Right atrium auricular region (tissue), 2 donors: Measurements from ENCODE around the gene WWOX. TPM values are rescaled to one million over a fixed set of nuclear protein-coding genes. Genes with fewer than 3 reads are reported as not detected.

Experiments
- DNase-seq: peaks from one replicate; pipeline ENCODE4 v3.0.0-alpha.2; 2019; ENCODE audit warnings: low spot score
- H3K27ac ChIP-seq, 2 donors: fragments of 200-600 bp; sonication (generic); 1 replicate in 1 of 2; 2 replicates in 1 of 2; pipeline ENCODE4 v1.5.1; 2016 to 2019
- H3K27me3 ChIP-seq, 2 donors: fragments of 200-600 bp; sonication (generic); one replicate each; pipeline versions ENCODE4 v1.5.1 to v1.6.0; 2017 to 2019
- H3K36me3 ChIP-seq: fragments of 200-600 bp; sonication (generic); one replicate; pipeline ENCODE4 v1.5.1; 2016
- H3K4me1 ChIP-seq, 2 donors: fragments of 200-600 bp; sonication (generic); one replicate each; pipeline versions ENCODE4 v1.5.1 to v1.6.0; 2017 to 2019
- H3K4me3 ChIP-seq, 2 donors: fragments of 200-600 bp; sonication (generic); 1 replicate in 1 of 2; 2 replicates in 1 of 2; pipeline ENCODE4 v1.5.1; 2017 to 2019; ENCODE audit warnings: mild to moderate bottlenecking in 1 of 2, moderate library complexity in 1 of 2
- H3K9me3 ChIP-seq, 2 donors: fragments of 200-600 bp; sonication (generic); one replicate each; pipeline ENCODE4 v1.5.1; 2019
- total RNA-seq, 2 donors: library from RNA; depleted of rRNA; stranded (reverse); fragments of >200 nt; gene quantifications; one replicate each; pipeline ENCODE4 v1.1.0, GENCODE V29; 2016
- TF ChIP-seq, protein P1 (sequence below), 2 donors: fragments of 200-600 bp; sonication (generic); IDR thresholded peaks; one replicate each; pipeline ENCODE4 v1.5.1; 2019; ENCODE audit warnings: antibody characterized with exemption in 2 of 2

WWOX gene
- total RNA-seq, 2 donors from 2014 or later = 14.8 to 20.8 TPM

GRCh38 chr16:78137782-78138616, 38.5 kb downstream of the WWOX start:
- Histone ChIP-seq H3K4me3 (no peak overlapping the region), H3K27ac (no peak overlapping the region), H3K9me3 (no peaks in the 10 kb centered on the region), H3K4me1 (no peaks in the 10 kb centered on the region), H3K27me3 (no peaks in the 10 kb centered on the region), H3K36me3 (no peaks in the 10 kb centered on the region)
- TF ChIP-seq, protein P1, sequence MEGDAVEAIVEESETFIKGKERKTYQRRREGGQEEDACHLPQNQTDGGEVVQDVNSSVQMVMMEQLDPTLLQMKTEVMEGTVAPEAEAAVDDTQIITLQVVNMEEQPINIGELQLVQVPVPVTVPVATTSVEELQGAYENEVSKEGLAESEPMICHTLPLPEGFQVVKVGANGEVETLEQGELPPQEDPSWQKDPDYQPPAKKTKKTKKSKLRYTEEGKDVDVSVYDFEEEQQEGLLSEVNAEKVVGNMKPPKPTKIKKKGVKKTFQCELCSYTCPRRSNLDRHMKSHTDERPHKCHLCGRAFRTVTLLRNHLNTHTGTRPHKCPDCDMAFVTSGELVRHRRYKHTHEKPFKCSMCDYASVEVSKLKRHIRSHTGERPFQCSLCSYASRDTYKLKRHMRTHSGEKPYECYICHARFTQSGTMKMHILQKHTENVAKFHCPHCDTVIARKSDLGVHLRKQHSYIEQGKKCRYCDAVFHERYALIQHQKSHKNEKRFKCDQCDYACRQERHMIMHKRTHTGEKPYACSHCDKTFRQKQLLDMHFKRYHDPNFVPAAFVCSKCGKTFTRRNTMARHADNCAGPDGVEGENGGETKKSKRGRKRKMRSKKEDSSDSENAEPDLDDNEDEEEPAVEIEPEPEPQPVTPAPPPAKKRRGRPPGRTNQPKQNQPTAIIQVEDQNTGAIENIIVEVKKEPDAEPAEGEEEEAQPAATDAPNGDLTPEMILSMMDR (IDR thresholded peaks at IDR 0.05) = no peak
- DNase-seq = no peak

DNA sequence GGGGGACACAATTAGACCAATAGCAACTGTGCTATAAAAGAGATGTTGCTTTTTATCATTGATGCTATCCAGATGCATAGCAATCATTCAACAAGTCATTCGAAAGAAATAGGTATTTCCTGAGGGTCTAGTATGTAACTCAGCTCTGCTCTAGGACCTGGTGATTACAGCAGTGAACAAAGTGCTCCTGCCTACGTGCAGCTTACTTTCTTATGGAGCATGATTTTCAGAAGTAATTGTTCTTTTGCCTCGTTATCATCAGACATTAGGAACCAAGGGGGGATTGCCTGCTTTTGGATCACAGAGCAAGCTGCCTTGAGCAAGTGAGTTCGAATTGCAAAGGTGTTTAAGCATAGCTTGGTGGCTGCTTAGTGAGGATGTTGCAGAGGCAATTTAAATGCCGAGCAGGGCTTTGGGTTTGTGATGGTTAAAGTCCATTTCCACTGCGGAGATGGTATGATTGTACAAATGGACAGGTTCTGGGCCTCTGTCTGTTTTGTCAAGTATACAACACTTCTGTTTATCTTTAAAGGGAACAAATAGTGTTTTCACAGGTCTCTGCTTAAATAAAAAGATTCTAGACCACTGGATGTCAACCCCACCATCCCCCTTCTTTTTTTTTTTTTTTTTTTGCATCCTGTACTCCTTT, 41.5 kb downstream of the WWOX start:
- no peak for DNase-seq

GRCh38 chr16:78142788-78143187, 43.3 kb downstream of the WWOX start:
- H3K27ac ChIP-seq = no peak overlapping the region
- H3K36me3 ChIP-seq = no peaks in the 10 kb centered on the region

More for the DNA sequence above, 41.5 kb downstream of the WWOX start:
- Histone ChIP-seq H3K9me3 (no peaks in the 10 kb centered on the region), H3K4me1 (no peaks in the 10 kb centered on the region), H3K36me3 (no peaks in the 10 kb centered on the region), H3K27me3 (no peaks in the 10 kb centered on the region), H3K27ac (no peak overlapping the region), H3K4me3 (no peak overlapping the region)
- TF ChIP-seq, protein P1 (IDR thresholded peaks at IDR 0.05) = no peak

DNA sequence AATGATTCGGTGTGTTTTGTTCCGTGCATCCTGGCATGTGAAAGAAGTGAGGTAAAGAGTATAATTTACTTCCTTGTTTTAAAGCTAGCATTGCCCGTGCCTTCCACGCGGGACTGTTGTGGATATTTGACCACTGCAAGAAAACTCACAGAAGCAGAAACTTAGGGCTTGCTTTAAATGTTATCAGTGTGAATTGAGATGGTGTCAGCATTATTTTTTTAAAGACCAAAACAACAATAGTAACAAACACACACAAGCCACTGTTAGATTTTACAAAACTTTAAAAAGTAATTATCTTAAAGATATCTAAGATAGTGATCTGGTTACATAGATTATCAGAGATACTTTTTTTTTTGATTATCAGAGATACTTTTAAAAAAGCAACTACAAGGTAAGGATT, 47.4 kb downstream of the WWOX start:
- no peaks in the 10 kb centered on the region for H3K27me3 ChIP-seq
- no peak for DNase-seq
- no peak overlapping the region for H3K4me3 ChIP-seq
- no peaks in the 10 kb centered on the region for H3K36me3 ChIP-seq
- H3K27ac ChIP-seq = no peak overlapping the region
- TF ChIP-seq, protein P1 (IDR thresholded peaks at IDR 0.05) = no peak
- H3K9me3 ChIP-seq = no peaks in the 10 kb centered on the region
- H3K4me1 ChIP-seq = no peaks in the 10 kb centered on the region

More at GRCh38 chr16:78142788-78143187, 43.3 kb downstream of the WWOX start:
- H3K27me3 ChIP-seq = no peaks in the 10 kb centered on the region
- DNase-seq = no peak
- TF ChIP-seq, protein P1 (IDR thresholded peaks at IDR 0.05) = no peak
- no peaks in the 10 kb centered on the region for H3K9me3 ChIP-seq
- H3K4me1 ChIP-seq = no peaks in the 10 kb centered on the region
- H3K4me3 ChIP-seq = no peak overlapping the region

DNA sequence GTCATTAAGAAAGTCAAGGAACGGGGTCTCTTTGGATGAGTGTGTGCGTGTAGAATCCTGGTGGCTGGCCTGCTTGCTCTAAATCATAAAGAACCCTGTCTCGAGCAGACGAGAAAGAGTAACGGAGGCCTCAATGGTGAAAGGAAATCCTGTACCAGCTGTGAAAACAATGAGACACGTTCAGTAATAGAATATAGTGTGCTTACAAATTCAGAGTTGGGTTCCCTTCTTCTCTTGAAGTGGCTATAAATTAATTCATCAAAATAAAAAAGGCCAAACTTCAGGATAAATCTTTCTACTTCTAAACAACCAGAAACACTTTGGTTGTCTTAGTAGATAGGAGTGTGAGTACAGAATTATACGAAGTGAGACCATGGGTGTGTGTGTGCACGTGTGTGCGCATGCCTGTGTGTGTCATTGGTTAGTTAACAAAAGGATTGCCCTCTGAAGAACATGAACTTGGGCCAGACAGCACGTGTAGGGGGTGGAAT, 48.5 kb downstream of the WWOX start:
- DNase-seq = no peak
- H3K27me3 ChIP-seq = no peaks in the 10 kb centered on the region
- H3K4me1 ChIP-seq = no peaks in the 10 kb centered on the region
- TF ChIP-seq, protein P1 (IDR thresholded peaks at IDR 0.05) = no peak
- H3K4me3 ChIP-seq = no peak overlapping the region
- H3K9me3 ChIP-seq = no peaks in the 10 kb centered on the region
- H3K27ac ChIP-seq = no peak overlapping the region
- H3K36me3 ChIP-seq = no peaks in the 10 kb centered on the region
